HG03139 (cell line): ENCODE measurements around the gene TBC1D3L.
"Not testable (repeated sequence)": the region's sequence is repeated elsewhere in the genome, so short reads cannot be mapped to it uniquely, and the experiment has no call there.

Experiments
- ATAC-seq: cut with Tn5 transposase; IDR thresholded peaks from one replicate; pipeline ENCODE4 v1.9.1; 2021; ENCODE audit not compliant: unreplicated experiment

The TBC1D3L gene

DNA sequence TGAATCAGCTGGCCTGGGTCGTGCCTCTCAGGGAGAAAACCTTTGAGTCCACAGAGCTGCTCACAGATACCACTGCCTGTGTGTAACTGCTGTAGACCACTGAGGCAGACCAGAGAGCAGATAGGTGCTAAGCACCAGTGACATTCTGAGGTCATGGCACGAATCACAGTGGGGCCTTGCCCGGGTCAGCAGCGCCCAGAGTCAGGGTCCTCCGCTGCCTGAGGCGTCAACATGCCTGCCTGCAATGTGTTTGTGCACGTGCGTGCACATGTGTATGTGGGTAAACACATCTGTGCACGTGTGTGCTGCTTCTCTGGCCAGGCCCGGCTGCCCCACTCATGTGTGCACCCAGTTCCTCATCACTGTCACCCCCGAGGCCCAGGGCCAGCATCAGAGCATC, at the start of gene TBC1D3L:
TBC1D3L (minus strand) TSS at position 101 of the 400 bp plus-strand sequence. CDS start 1,540 bp downstream, outside the sequence.
- ATAC-seq: not testable (repeated sequence)

DNA sequence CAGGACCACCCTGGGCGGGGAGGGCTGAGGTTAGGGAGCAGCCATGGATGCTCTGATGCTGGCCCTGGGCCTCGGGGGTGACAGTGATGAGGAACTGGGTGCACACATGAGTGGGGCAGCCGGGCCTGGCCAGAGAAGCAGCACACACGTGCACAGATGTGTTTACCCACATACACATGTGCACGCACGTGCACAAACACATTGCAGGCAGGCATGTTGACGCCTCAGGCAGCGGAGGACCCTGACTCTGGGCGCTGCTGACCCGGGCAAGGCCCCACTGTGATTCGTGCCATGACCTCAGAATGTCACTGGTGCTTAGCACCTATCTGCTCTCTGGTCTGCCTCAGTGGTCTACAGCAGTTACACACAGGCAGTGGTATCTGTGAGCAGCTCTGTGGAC, 14.8 kb upstream of the TBC1D3L start, which contains the start of gene TBC1D3D:
TBC1D3D (plus strand) TSS at position 301 of the 400 bp plus-strand sequence. CDS start 1,585 bp downstream, outside the sequence.
- not testable (repeated sequence) for ATAC-seq
